ENCODE results near the gene SND1.

SND1 gene

GRCh38 chr7:127635659-127636285 is 16.2 kb upstream of the SND1 start:
- no peak for DNase-seq (ENCODE audit: low read depth)
- TF ChIP-seq, protein P1, sequence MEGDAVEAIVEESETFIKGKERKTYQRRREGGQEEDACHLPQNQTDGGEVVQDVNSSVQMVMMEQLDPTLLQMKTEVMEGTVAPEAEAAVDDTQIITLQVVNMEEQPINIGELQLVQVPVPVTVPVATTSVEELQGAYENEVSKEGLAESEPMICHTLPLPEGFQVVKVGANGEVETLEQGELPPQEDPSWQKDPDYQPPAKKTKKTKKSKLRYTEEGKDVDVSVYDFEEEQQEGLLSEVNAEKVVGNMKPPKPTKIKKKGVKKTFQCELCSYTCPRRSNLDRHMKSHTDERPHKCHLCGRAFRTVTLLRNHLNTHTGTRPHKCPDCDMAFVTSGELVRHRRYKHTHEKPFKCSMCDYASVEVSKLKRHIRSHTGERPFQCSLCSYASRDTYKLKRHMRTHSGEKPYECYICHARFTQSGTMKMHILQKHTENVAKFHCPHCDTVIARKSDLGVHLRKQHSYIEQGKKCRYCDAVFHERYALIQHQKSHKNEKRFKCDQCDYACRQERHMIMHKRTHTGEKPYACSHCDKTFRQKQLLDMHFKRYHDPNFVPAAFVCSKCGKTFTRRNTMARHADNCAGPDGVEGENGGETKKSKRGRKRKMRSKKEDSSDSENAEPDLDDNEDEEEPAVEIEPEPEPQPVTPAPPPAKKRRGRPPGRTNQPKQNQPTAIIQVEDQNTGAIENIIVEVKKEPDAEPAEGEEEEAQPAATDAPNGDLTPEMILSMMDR (IDR thresholded peaks at IDR 0.05; ENCODE audit: low read length, missing control alignments) = no peak
- no peak overlapping the region for H3K4me3 ChIP-seq (replicated peaks; ENCODE audit: low read depth, low read length)

DNA sequence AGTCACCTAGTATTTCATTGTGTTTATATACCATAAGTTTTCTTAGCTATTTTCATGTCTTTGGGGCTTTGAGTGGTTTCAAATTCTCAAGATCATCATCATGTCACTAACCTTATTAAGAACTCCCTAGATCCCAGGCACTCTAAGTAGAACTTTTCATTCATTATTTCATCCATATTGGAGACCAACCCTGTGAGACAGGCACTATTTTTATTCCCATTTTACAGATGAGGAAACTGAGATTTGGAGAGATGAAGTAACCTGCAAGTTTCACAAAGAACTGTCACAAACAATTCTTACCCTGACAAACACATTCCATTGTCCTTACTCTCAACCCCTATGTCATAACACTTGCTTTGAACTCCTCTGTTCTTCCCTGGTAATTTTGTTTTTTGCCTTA is 13.8 kb upstream of the SND1 start:
- DNase-seq (ENCODE audit: low read depth) = no peak
- H3K4me3 ChIP-seq (replicated peaks; ENCODE audit: low read depth, low read length) = no peak overlapping the region
- TF ChIP-seq, protein P1 (IDR thresholded peaks at IDR 0.05; ENCODE audit: low read length, missing control alignments) = no peak

DNA sequence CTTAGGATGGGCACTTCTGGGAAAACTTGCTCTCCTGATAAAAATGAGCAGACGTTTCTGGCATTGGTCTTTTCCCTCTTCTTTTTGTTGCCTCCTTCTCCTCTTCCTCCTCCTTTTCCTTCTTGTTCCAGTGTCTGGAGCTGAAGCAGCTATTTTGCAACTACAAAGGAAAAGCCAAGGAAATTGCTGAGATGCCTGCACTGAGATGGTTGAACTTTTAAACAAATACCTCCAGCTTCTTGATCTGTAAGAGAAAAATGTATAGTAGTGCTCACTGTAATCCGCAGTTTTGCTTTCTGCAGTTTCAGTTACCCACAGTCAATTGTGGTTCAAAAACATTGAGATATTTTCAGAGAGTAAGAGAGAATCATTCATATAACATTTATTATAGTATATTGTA is 7.5 kb upstream of the SND1 start:
- no peak for DNase-seq (ENCODE audit: low read depth)
- H3K4me3 ChIP-seq (replicated peaks; ENCODE audit: low read depth, low read length) = no peak overlapping the region
- TF ChIP-seq, protein P1 (IDR thresholded peaks at IDR 0.05; ENCODE audit: low read length, missing control alignments) = no peak

- TF ChIP-seq, protein P1 (IDR thresholded peaks at IDR 0.05; ENCODE audit: low read length, missing control alignments) = no peak
- H3K4me3 ChIP-seq (replicated peaks; ENCODE audit: low read depth, low read length) = no peak overlapping the region
- no peak for DNase-seq (ENCODE audit: low read depth)
Observed at GRCh38 chr7:127647636-127648035, 4.4 kb upstream of the SND1 start.

- TF ChIP-seq, protein P1 (IDR thresholded peaks at IDR 0.05; ENCODE audit: low read length, missing control alignments) = no peak
- H3K4me3 ChIP-seq (replicated peaks; ENCODE audit: low read depth, low read length) = no peak overlapping the region
- DNase-seq (ENCODE audit: low read depth) = no peak
Observed at GRCh38 chr7:127648986-127649385, 3.0 kb upstream of the SND1 start.

DNA sequence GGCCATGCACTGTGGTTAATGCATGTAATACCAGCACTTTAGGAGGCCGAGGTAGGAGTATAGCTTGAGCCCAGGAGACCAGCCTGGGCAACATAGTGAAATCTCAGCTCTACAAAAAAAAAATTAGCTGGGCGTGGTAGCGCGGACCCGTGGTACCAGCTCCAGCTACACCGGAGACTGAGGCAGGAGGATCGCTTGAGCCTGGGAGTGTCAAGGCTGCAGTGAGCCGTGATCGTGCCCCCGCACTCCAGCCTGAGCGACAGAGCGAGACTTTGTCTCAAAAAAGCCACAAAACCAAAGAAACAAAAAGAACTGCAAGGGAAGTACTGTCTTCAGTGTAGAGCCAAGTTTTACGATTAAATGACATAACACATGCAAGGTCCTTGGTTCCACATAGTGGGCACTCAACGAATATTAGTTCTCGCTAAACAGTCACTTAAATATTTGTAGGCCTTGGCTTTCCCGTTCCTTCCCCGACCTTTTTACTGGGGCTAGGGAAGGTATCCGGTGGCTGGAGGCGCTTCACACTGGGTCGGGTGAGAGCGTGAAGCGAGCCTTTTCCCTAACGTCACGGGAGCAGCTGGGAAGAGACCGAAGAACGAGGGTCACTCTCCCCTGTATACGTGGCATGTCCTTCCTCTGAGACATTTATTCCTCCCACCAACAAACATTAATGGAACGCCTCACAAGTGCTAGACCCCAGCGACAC is 993 bp upstream of the SND1 start:
- TF ChIP-seq, protein P1 (IDR thresholded peaks at IDR 0.05; ENCODE audit: low read length, missing control alignments) = no peak

More for the DNA sequence above, 993 bp upstream of the SND1 start:
- no peak for DNase-seq (ENCODE audit: low read depth)
- peak overlapping the region; percentile 66 for H3K4me3 ChIP-seq (replicated peaks; ENCODE audit: low read depth, low read length)
